ENCODE measurements around the gene EP300. TPM values are rescaled to one million over a fixed set of nuclear protein-coding genes. Genes with fewer than 3 reads are reported as not detected.

Gene EP300
- polyA plus RNA-seq, 1 donor: 54.3 TPM

GRCh38 chr22:41180926-41181325, 88.5 kb downstream of the EP300 start:
- no peak for DNase-seq
- no CpG with 5 or more reads among the region's 3 CpGs for WGBS (ENCODE audit: insufficient coverage, low lambda C conversion rate)
- Histone ChIP-seq H3K4me1 (ENCODE audit: control insufficient read depth, insufficient read depth, low read length) (no peaks in the 10 kb centered on the region), H3K36me3 (ENCODE audit: control insufficient read depth, insufficient read depth, low read length) (peaks cover 35% of the 10 kb centered on the region), H3K27me3 (ENCODE audit: control insufficient read depth, insufficient read depth, low read length) (no peaks in the 10 kb centered on the region), H3K27ac (ENCODE audit: low read length) (no peak overlapping the region), H3K9me3 (ENCODE audit: control insufficient read depth, low read depth, low read length) (no peaks in the 10 kb centered on the region), H3K4me3 (ENCODE audit: low read length) (no peak overlapping the region)

DNA sequence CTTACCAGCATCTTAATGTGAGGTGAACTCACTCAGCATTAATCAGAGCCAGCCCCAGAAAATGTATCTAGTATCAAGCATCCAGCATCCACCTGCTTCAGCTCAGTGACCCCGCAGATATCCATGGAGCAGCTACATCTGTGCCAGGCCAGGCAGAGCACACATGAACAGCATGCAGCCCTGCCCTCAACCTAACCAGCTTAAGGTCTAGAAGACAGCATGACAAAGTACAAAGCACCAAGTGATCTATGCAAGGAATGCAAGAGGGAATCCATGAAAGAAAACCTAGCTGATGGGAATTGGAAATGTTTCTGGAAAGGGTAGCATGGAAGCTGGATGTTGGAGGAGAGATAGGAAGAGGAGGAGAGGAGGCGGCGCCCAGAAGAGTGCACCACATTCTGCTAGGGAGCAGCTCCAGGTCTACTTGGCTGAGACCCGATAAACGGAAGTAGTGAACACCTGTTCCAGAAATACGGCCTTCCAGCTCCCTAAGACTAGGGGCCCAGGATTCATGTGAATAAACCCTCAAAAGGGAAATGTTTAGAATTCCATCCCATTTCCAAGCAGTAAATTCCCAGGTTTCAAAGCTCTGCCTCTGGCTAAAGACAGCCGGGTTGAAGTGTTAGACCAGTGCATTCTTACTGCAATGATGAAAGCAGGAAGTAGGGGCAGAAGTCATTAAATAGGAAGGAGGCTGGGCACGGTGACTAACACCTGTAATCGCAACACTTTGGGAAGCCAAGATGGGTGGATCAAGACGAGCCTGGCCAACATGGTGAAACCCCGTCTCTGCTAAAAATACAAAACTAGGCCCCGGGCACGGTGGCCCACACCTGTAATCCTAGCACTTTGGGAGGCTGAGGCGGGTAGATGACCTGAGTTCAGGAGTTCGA, 89.2 kb downstream of the EP300 start:
- WGBS (ENCODE audit: insufficient coverage, low lambda C conversion rate): no CpG with 5 or more reads among the region's 15 CpGs
- H3K27me3 ChIP-seq (ENCODE audit: control insufficient read depth, insufficient read depth, low read length): no peaks in the 10 kb centered on the region
- H3K27ac ChIP-seq (ENCODE audit: low read length): no peak overlapping the region
- peaks cover 28% of the 10 kb centered on the region for H3K36me3 ChIP-seq (ENCODE audit: control insufficient read depth, insufficient read depth, low read length)
- H3K4me3 ChIP-seq (ENCODE audit: low read length): no peak overlapping the region
- no peaks in the 10 kb centered on the region for H3K4me1 ChIP-seq (ENCODE audit: control insufficient read depth, insufficient read depth, low read length)
- DNase-seq: no peak
- no peaks in the 10 kb centered on the region for H3K9me3 ChIP-seq (ENCODE audit: control insufficient read depth, low read depth, low read length)

- no peaks in the 10 kb centered on the region for H3K9me3 ChIP-seq (ENCODE audit: control insufficient read depth, low read depth, low read length)
- H3K27me3 ChIP-seq (ENCODE audit: control insufficient read depth, insufficient read depth, low read length): no peaks in the 10 kb centered on the region
- no peak overlapping the region for H3K4me3 ChIP-seq (ENCODE audit: low read length)
- DNase-seq: no peak
- H3K27ac ChIP-seq (ENCODE audit: low read length): no peak overlapping the region
- no CpG with 5 or more reads among the region's 3 CpGs for WGBS (ENCODE audit: insufficient coverage, low lambda C conversion rate)
- peaks cover 2% of the 10 kb centered on the region for H3K36me3 ChIP-seq (ENCODE audit: control insufficient read depth, insufficient read depth, low read length)
- no peaks in the 10 kb centered on the region for H3K4me1 ChIP-seq (ENCODE audit: control insufficient read depth, insufficient read depth, low read length)
These were observed 92.3 kb downstream of the EP300 start for GRCh38 chr22:41184679-41185078.

- no peaks in the 10 kb centered on the region for H3K9me3 ChIP-seq (ENCODE audit: control insufficient read depth, low read depth, low read length)
- DNase-seq: no peak
- no peak overlapping the region for H3K27ac ChIP-seq (ENCODE audit: low read length)
- H3K4me1 ChIP-seq (ENCODE audit: control insufficient read depth, insufficient read depth, low read length): no peaks in the 10 kb centered on the region
- no peaks in the 10 kb centered on the region for H3K36me3 ChIP-seq (ENCODE audit: control insufficient read depth, insufficient read depth, low read length)
- no peaks in the 10 kb centered on the region for H3K27me3 ChIP-seq (ENCODE audit: control insufficient read depth, insufficient read depth, low read length)
- no peak overlapping the region for H3K4me3 ChIP-seq (ENCODE audit: low read length)
- WGBS (ENCODE audit: insufficient coverage, low lambda C conversion rate): 100% methylated on average over 1 of the region's 2 CpGs
These were observed 99.1 kb downstream of the EP300 start for GRCh38 chr22:41191467-41191866.

DNA sequence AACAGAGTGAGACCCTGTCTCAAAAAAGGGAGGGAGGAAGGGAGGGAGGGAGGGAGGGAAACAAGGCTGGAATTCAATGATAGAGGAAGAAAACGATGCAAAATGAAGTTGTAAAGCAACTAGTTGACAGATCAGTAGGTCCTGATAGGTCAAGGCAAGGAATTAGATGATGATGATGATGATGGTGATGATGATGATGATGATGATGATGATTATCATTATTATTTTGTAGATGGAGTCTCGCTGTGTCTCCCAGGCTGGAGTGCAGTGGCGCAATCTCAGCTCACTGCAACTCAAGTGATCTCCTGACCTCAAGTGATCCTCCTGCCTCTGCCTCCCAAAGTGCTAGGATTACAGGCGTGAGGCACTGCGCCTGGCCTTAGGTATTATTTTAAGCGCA, 101.4 kb downstream of the EP300 start:
- H3K36me3 ChIP-seq (ENCODE audit: control insufficient read depth, insufficient read depth, low read length): no peaks in the 10 kb centered on the region
- H3K4me1 ChIP-seq (ENCODE audit: control insufficient read depth, insufficient read depth, low read length): peaks cover 13% of the 10 kb centered on the region
- no peaks in the 10 kb centered on the region for H3K9me3 ChIP-seq (ENCODE audit: control insufficient read depth, low read depth, low read length)
- 89% methylated on average over 2 of the region's 6 CpGs for WGBS (ENCODE audit: insufficient coverage, low lambda C conversion rate)
- H3K4me3 ChIP-seq (ENCODE audit: low read length): no peak overlapping the region
- H3K27ac ChIP-seq (ENCODE audit: low read length): no peak overlapping the region
- DNase-seq: no peak
- H3K27me3 ChIP-seq (ENCODE audit: control insufficient read depth, insufficient read depth, low read length): peaks cover 2% of the 10 kb centered on the region

GRCh38 chr22:41197038-41197972, 104.9 kb downstream of the EP300 start:
- Histone ChIP-seq H3K36me3 (ENCODE audit: control insufficient read depth, insufficient read depth, low read length) (no peaks in the 10 kb centered on the region), H3K27ac (ENCODE audit: low read length) (no peak overlapping the region), H3K4me3 (ENCODE audit: low read length) (peak overlapping the region; percentile 80), H3K27me3 (ENCODE audit: control insufficient read depth, insufficient read depth, low read length) (peaks cover 9% of the 10 kb centered on the region), H3K9me3 (ENCODE audit: control insufficient read depth, low read depth, low read length) (no peaks in the 10 kb centered on the region), H3K4me1 (ENCODE audit: control insufficient read depth, insufficient read depth, low read length) (peaks cover 13% of the 10 kb centered on the region)
- no CpG with 5 or more reads among the region's 91 CpGs for whole genome bisulfite sequencing (ENCODE audit: insufficient coverage, low lambda C conversion rate)
- peak; percentile 62 to 81 for DNase-seq

DNA sequence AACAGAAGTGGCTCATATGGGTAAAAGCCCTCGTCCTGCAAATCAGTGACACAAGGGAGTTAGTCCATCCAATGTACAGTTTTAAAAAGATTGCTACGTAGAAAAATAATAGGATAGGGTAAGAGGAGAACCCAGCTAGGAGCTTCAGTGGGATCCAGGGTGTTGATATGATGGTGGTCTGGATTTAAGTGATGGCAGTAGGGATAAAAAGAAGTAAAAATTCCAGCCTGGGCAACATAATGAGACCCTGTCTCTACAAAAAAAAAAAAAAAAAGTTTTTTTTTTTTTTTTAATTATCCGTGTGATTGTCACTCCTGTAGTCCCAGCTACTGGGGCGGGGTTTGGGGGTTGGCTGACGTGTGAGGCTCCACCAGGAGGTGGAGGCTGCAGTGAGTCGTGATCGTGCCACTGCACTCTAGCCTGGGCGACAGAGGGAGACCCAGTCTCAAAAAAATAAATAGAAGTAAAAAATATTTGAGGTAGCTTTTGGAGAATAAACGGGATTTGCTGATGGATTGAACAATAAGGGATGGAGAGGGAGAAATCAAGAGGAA, 105.7 kb downstream of the EP300 start:
- no peaks in the 10 kb centered on the region for H3K9me3 ChIP-seq (ENCODE audit: control insufficient read depth, low read depth, low read length)
- H3K4me3 ChIP-seq (ENCODE audit: low read length): peak overlapping the region; percentile 80
- no peak overlapping the region for H3K27ac ChIP-seq (ENCODE audit: low read length)
- no peaks in the 10 kb centered on the region for H3K36me3 ChIP-seq (ENCODE audit: control insufficient read depth, insufficient read depth, low read length)
- no peak for DNase-seq
- H3K27me3 ChIP-seq (ENCODE audit: control insufficient read depth, insufficient read depth, low read length): peaks cover 9% of the 10 kb centered on the region
- WGBS (ENCODE audit: insufficient coverage, low lambda C conversion rate): 27% methylated on average over 3 of the region's 9 CpGs
- H3K4me1 ChIP-seq (ENCODE audit: control insufficient read depth, insufficient read depth, low read length): peaks cover 13% of the 10 kb centered on the region

GRCh38 chr22:41201141-41201540, 108.7 kb downstream of the EP300 start:
- H3K4me3 ChIP-seq (ENCODE audit: low read length): no peak overlapping the region
- WGBS (ENCODE audit: insufficient coverage, low lambda C conversion rate): no CpG with 5 or more reads among the region's 10 CpGs
- DNase-seq: peak; percentile 23 to 46
- no peaks in the 10 kb centered on the region for H3K36me3 ChIP-seq (ENCODE audit: control insufficient read depth, insufficient read depth, low read length)
- H3K27ac ChIP-seq (ENCODE audit: low read length): no peak overlapping the region
- no peaks in the 10 kb centered on the region for H3K9me3 ChIP-seq (ENCODE audit: control insufficient read depth, low read depth, low read length)
- H3K4me1 ChIP-seq (ENCODE audit: control insufficient read depth, insufficient read depth, low read length): peaks cover 13% of the 10 kb centered on the region
- H3K27me3 ChIP-seq (ENCODE audit: control insufficient read depth, insufficient read depth, low read length): peaks cover 9% of the 10 kb centered on the region

DNA sequence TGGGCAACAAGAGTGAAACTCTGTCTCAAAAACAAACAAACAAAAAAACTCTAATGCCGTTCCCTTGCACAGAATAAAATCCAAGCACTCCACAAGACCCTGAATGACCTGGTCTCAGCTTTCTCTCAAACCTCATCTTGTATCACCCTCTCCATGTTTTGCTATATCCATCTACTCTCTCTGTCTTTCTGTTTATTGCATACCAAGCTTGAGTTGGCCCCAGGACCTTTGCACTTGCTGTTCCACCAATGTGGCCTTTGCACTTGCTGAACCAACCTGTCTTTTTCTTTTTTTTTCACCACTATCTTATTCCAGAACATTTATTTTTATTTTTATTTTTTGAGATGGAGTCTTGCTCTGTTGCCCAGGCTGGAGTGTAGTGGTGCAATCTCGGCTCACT, 110.7 kb downstream of the EP300 start:
- H3K27ac ChIP-seq (ENCODE audit: low read length): no peak overlapping the region
- peaks cover 9% of the 10 kb centered on the region for H3K27me3 ChIP-seq (ENCODE audit: control insufficient read depth, insufficient read depth, low read length)
- WGBS (ENCODE audit: insufficient coverage, low lambda C conversion rate): no CpG with 5 or more reads among the region's 2 CpGs
- H3K36me3 ChIP-seq (ENCODE audit: control insufficient read depth, insufficient read depth, low read length): no peaks in the 10 kb centered on the region
- no peak overlapping the region for H3K4me3 ChIP-seq (ENCODE audit: low read length)
- no peak for DNase-seq
- peaks cover 5% of the 10 kb centered on the region for H3K4me1 ChIP-seq (ENCODE audit: control insufficient read depth, insufficient read depth, low read length)
- no peaks in the 10 kb centered on the region for H3K9me3 ChIP-seq (ENCODE audit: control insufficient read depth, low read depth, low read length)

DNA sequence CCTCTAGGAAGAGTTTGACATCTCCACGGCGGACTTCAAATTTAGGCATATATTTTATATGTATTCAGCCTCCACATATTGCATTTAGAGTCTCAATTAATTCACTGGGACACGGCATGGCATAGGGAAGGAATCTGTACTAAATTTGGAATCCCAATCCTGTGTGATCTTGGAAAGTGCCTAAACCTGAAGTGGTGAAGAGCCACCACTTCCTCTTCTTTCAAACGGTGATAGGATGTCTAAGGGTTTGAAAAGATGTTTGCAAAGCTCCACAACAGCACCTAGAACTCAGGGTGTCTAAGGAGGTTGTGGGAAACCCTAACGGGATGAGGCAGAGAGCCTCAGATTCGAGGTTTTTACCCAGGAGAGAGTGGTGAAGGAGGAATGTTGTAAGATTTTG, 111.7 kb downstream of the EP300 start:
- Histone ChIP-seq H3K27ac (ENCODE audit: low read length) (no peak overlapping the region), H3K4me3 (ENCODE audit: low read length) (no peak overlapping the region), H3K4me1 (ENCODE audit: control insufficient read depth, insufficient read depth, low read length) (no peaks in the 10 kb centered on the region), H3K36me3 (ENCODE audit: control insufficient read depth, insufficient read depth, low read length) (no peaks in the 10 kb centered on the region), H3K27me3 (ENCODE audit: control insufficient read depth, insufficient read depth, low read length) (peaks cover 4% of the 10 kb centered on the region), H3K9me3 (ENCODE audit: control insufficient read depth, low read depth, low read length) (no peaks in the 10 kb centered on the region)
- 90% methylated on average over 2 of the region's 6 CpGs for WGBS (ENCODE audit: insufficient coverage, low lambda C conversion rate)
- DNase-seq: no peak

Measured in large intestine (tissue), 3 donors.